ENCODE data around the gene UMAD1.

- no peak for TF ChIP-seq CTCF (IDR thresholded peaks at IDR 0.05)
- TF ChIP-seq POLR2A (IDR thresholded peaks at IDR 0.05): no peak
Measured at GRCh38 chr7:7819442-7820247, 179.1 kb downstream of the UMAD1 start.

All from testis (tissue), 2 donors.